Pancreas (tissue), 10 donors: Measurements from ENCODE around the gene GRIN3B. TPM values are rescaled to one million over a fixed set of nuclear protein-coding genes. Genes with fewer than 3 reads are reported as not detected.
A peak's percentile ranks its signal among the peaks of the same experiment; 100 is the strongest.

Experiments
- ATAC-seq, 4 donors: fragments of 200-7000 bp; cut with Tn5 transposase; one replicate each; pipeline versions ENCODE4 v1.8.0 to v1.9.1; 2020; ENCODE audit warnings: mild to moderate bottlenecking in 4 of 4, moderate library complexity in 4 of 4
- DNase-seq, 6 donors: peaks; one replicate each; pipeline ENCODE4 v3.0.0-alpha.2; 2020
- FAIRE-seq: peaks from 2 replicates; lab custom pipeline; 2012; peaks lifted over from hg19 to GRCh38; lab: Jason Lieb, UNC
- H3K27ac ChIP-seq, 4 donors: fragments of 200-600 bp; sonication (generic); 1 replicate in 3 of 4; 2 replicates in 1 of 4; pipeline versions ENCODE4 v1.5.0 to v1.8.0; 2020
- H3K27me3 ChIP-seq, 4 donors: fragments of 200-600 bp; one replicate each; pipeline ENCODE4 v1.8.0; 2021
- H3K36me3 ChIP-seq, 3 donors: fragments of 200-600 bp; sonication (generic) in 1 of 3; one replicate each; pipeline versions ENCODE4 v1.5.0 to v1.8.0; 2020 to 2021
- H3K4me1 ChIP-seq, 3 donors: fragments of 200-600 bp; one replicate each; pipeline ENCODE4 v1.8.0; 2021
- H3K4me3 ChIP-seq, 4 donors: fragments of 200-600 bp; sonication (generic) in 2 of 4; one replicate each; pipeline versions ENCODE4 v1.5.0 to v1.8.0; 2020 to 2021
- H3K9me3 ChIP-seq, 4 donors: fragments of 200-600 bp; one replicate each; pipeline ENCODE4 v1.8.0; 2021
- CTCF ChIP-seq, 4 donors: fragments of 200-600 bp; sonication (generic) in 3 of 4; IDR thresholded peaks; one replicate each; pipeline versions ENCODE4 v1.5.0 to v1.8.0; 2021; ENCODE audit warnings: antibody characterized with exemption in 4 of 4
- WGBS, 2 donors: extraction: QIAGEN DNeasy Blood & Tissue Kit; methylation state at CpG; one replicate each; pipeline ENCODE4 v1.1.7; 2013; 5-methylcytosine and 5-hydroxymethylcytosine counted together
- intact Hi-C, 3 donors: fragments of 100-400 bp; cut with DNase I; formaldehyde crosslinking; loops; one replicate each; pipeline versions ENCODE4 v1.11.1 to v1.14.2; 2022
- polyA plus RNA-seq, 2 donors: library from polyadenylated mRNA; stranded (reverse); fragments of 200-250 nt; gene quantifications; one replicate each; pipeline ENCODE4 v1.2.3, GENCODE V29; 2013
- total RNA-seq, 6 donors: library from RNA; stranded (reverse); fragmentation: NEBNext Ultra II Directional in 4 of 6; extraction: Animal tissue kit (Norgen Biotek cat#: 25700) in 4 of 6; gene quantifications; one replicate each; pipeline versions ENCODE4 v1.2.1 to v1.2.4, GENCODE V29; 2021 to 2023
- donor health status: healthy with polysubstance abuse.
- donor health status: DM: no; HTN: no; CAD: no; lungs with moderate emphysema.
- donor health status: DM: no; HTN: no; CAD: no.
- donor health status: control.
- donor health status: control.
- donor health status: Bipolar disorder and iron deficiency.
- donor health status: DM: yes; HTN: yes; CAD: no.
- donor health status: DM: no; HTN: no; CAD: no.
- donor health status: DM: no; HTN: no; CAD: no.
- donor health status: DM: yes; HTN: yes; CAD: no.

GRIN3B gene
- total and polyA plus RNA-seq, 8 donors = 0.08 to 0.09 TPM; not detected in 6

- ATAC-seq (no peak), FAIRE-seq (no peak), DNase-seq (no peak)
- Histone ChIP-seq H3K9me3 (no peaks in the 10 kb centered on the region), H3K27ac (no peak overlapping the region), H3K36me3 (no peaks in the 10 kb centered on the region), H3K4me1 (peaks cover 0 to 8% (median 0%) of the 10 kb centered on the region in 3 donors), H3K4me3 (no peak overlapping the region), H3K27me3 (no peaks in the 10 kb centered on the region)
- TF ChIP-seq CTCF (IDR thresholded peaks at IDR 0.05) = no peak
- intact Hi-C loops = loop anchor here in 1 of 3 donors (5.0 kb wide), 1 partner anchor 37 kb away; no protein-coding TSS in a partner anchor
- WGBS, 2 donors = 72 to 75% methylated on average over 18 to 19 of the region's 19 CpGs
Observed at GRCh38 chr19:979318-979741, 20.9 kb upstream of the GRIN3B start.

- 34 to 41% methylated on average over 31 to 32 of the region's 32 CpGs for WGBS, 2 donors
- Histone ChIP-seq H3K4me1 (peaks cover 0 to 15% (median 4%) of the 10 kb centered on the region in 3 donors), H3K27me3 (no peaks in the 10 kb centered on the region), H3K27ac (no peak overlapping the region), H3K36me3 (no peaks in the 10 kb centered on the region), H3K9me3 (no peaks in the 10 kb centered on the region), H3K4me3 (no peak overlapping the region)
- no peak for TF ChIP-seq CTCF (IDR thresholded peaks at IDR 0.05)
- intact Hi-C loops = loop anchor here (2.0 to 10.0 kb wide), 4 partner anchors 56 to 216 kb away; partner anchors contain the start of gene ARID3A (in 1 of the 3)
- ATAC-seq = no peak
- FAIRE-seq = no peak
- peak in 4 of 6 donors; percentile 36 to 74 (median 56) for DNase-seq
Observed at GRCh38 chr19:980133-980998, 19.9 kb upstream of the GRIN3B start.

- H3K4me3 ChIP-seq = peak overlapping the region in 2 of 4 donors; percentile 20 to 38
- TF ChIP-seq CTCF (IDR thresholded peaks at IDR 0.05) = peak; percentile 86 to 97 (median 91)
- no peaks in the 10 kb centered on the region for H3K36me3 ChIP-seq
- H3K9me3 ChIP-seq = no peaks in the 10 kb centered on the region
- DNase-seq (peak; percentile 55 to 94 (median 81)), ATAC-seq (peak; percentile 76 to 86 (median 84)), FAIRE-seq (no peak)
- H3K27ac ChIP-seq = peak overlapping the region in 2 of 4 donors; percentile 12 to 30
- WGBS, 2 donors = 1% methylated on average over 26 to 46 of the region's 46 CpGs
- intact Hi-C loops = loop anchor here in 2 of 3 donors (2.0 to 10.0 kb wide), 4 partner anchors 58 to 218 kb away; partner anchors contain the start of gene ARID3A (in 1 of the 2)
- no peaks in the 10 kb centered on the region for H3K27me3 ChIP-seq
- H3K4me1 ChIP-seq = peaks cover 0 to 15% (median 4%) of the 10 kb centered on the region in 3 donors
Observed at GRCh38 chr19:982567-983170, 17.6 kb upstream of the GRIN3B start.

GRCh38 chr19:984165-984967, 15.9 kb upstream of the GRIN3B start, which contains the start of gene WDR18:
WDR18 (plus strand) TSS chr19:984345; CDS start chr19:984354, 9 bp downstream.
- FAIRE-seq = no peak
- Histone ChIP-seq H3K36me3 (no peaks in the 10 kb centered on the region), H3K4me3 (peak within 1 kb of the TSS; percentile 76 to 96 (median 91)), H3K9me3 (no peaks in the 10 kb centered on the region), H3K27me3 (no peaks in the 10 kb centered on the region), H3K27ac (peak within 1 kb of the TSS; percentile 65 to 81 (median 71)), H3K4me1 (peaks cover 0 to 15% (median 4%) of the 10 kb centered on the region in 3 donors)
- intact Hi-C loops = loop anchor here in 2 of 3 donors (10.0 kb wide), 3 partner anchors 60 to 220 kb away; partner anchors contain the start of gene ARID3A (in 1 of the 2)
- WGBS, 2 donors = 1% methylated on average over 75 to 78 of the region's 78 CpGs
- TF ChIP-seq CTCF (IDR thresholded peaks at IDR 0.05) = peak in 1 of 4 donors; percentile 20
- peak; percentile 93 to 96 (median 96) for ATAC-seq
- DNase-seq = peak; percentile 91 to 98 (median 94)
